Nephron progenitor cell (in vitro differentiated cells): Measurements from ENCODE around the gene COX7A1.
A peak's percentile ranks its signal among the peaks of the same experiment; 100 is the strongest.
"Not testable (repeated sequence)": the region's sequence is repeated elsewhere in the genome, so short reads cannot be mapped to it uniquely, and the experiment has no call there.

Experiments
- DNase-seq: peaks from one replicate; pipeline ENCODE4 v3.0.0; 2021
- H3K27ac Mint-ChIP-seq: 2 replicates; pipeline ENCODE4 v1.8.0; 2021; ENCODE audit warnings: mild to moderate bottlenecking, moderate library complexity, mixed read lengths
- H3K27me3 Mint-ChIP-seq: 2 replicates; pipeline ENCODE4 v1.8.0; 2021; ENCODE audit warnings: mild to moderate bottlenecking, low read depth, mixed read lengths; ENCODE audit not compliant: poor library complexity
- H3K36me3 Mint-ChIP-seq: 2 replicates; pipeline ENCODE4 v1.8.0; 2021; ENCODE audit warnings: low read depth, mixed read lengths
- H3K4me1 Mint-ChIP-seq: 2 replicates; pipeline ENCODE4 v1.8.0; 2021; ENCODE audit warnings: mixed read lengths
- H3K4me3 Mint-ChIP-seq: 2 replicates; pipeline ENCODE4 v1.8.0; 2021; ENCODE audit warnings: mild to moderate bottlenecking, moderate library complexity, mixed read lengths
- H3K9me3 Mint-ChIP-seq: 2 replicates; pipeline ENCODE4 v1.8.0; 2021; ENCODE audit warnings: mild to moderate bottlenecking, moderate library complexity, mixed read lengths
- TF ChIP-seq, protein P1 (sequence below): fragments of 200-600 bp; sonication (generic); IDR thresholded peaks from 2 replicates; pipeline ENCODE4 v1.5.0; 2021; ENCODE audit warnings: antibody characterized with exemption

COX7A1 gene

GRCh38 chr19:36182612-36183244 lies 30.5 kb upstream of the COX7A1 start:
- peaks cover 25% of the 10 kb centered on the region for H3K36me3 Mint-ChIP-seq
- H3K27me3 Mint-ChIP-seq, result no peaks in the 10 kb centered on the region
- no peaks in the 10 kb centered on the region for H3K9me3 Mint-ChIP-seq
- no peaks in the 10 kb centered on the region for H3K4me1 Mint-ChIP-seq
- TF ChIP-seq, protein P1, sequence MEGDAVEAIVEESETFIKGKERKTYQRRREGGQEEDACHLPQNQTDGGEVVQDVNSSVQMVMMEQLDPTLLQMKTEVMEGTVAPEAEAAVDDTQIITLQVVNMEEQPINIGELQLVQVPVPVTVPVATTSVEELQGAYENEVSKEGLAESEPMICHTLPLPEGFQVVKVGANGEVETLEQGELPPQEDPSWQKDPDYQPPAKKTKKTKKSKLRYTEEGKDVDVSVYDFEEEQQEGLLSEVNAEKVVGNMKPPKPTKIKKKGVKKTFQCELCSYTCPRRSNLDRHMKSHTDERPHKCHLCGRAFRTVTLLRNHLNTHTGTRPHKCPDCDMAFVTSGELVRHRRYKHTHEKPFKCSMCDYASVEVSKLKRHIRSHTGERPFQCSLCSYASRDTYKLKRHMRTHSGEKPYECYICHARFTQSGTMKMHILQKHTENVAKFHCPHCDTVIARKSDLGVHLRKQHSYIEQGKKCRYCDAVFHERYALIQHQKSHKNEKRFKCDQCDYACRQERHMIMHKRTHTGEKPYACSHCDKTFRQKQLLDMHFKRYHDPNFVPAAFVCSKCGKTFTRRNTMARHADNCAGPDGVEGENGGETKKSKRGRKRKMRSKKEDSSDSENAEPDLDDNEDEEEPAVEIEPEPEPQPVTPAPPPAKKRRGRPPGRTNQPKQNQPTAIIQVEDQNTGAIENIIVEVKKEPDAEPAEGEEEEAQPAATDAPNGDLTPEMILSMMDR, result no peak
- no peak overlapping the region for H3K4me3 Mint-ChIP-seq
- H3K27ac Mint-ChIP-seq, result peak overlapping the region; percentile 19
- DNase-seq, result no peak

GRCh38 chr19:36179077-36179476 lies 26.8 kb upstream of the COX7A1 start:
- H3K36me3 Mint-ChIP-seq, result peaks cover 20% of the 10 kb centered on the region
- not testable (repeated sequence) for H3K4me3 Mint-ChIP-seq, DNase-seq, H3K4me1 Mint-ChIP-seq, H3K27me3 Mint-ChIP-seq, H3K27ac Mint-ChIP-seq, H3K9me3 Mint-ChIP-seq

- H3K4me1 Mint-ChIP-seq, result peaks cover 20% of the 10 kb centered on the region
- not testable (repeated sequence) for DNase-seq, H3K27ac Mint-ChIP-seq, H3K9me3 Mint-ChIP-seq, H3K4me3 Mint-ChIP-seq, H3K27me3 Mint-ChIP-seq, H3K36me3 Mint-ChIP-seq
These were observed 21.6 kb upstream of the COX7A1 start for GRCh38 chr19:36173846-36174245.

DNA sequence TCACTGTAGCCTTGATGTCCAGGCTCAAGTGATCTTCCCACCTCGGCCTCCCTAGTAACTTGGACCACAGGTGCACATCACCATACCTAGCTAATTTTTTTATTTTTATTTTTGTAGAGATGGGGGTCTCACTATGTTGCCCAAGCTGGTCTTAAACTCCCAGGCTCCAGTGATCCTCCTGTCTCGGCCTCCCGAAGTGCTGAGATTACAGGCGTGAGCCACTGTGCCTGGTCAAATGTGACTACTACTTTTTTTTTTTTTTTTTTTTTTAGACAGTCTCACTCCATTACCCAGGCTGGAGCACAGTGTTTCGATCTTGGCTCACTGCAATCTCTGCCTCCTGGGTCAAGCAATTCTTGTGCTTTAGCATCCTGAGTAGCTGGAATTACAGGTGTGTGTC lies 20.6 kb upstream of the COX7A1 start:
- Mint-ChIP-seq H3K4me3 (no peak overlapping the region), H3K4me1 (peaks cover 20% of the 10 kb centered on the region), H3K36me3 (no peaks in the 10 kb centered on the region), H3K27me3 (no peaks in the 10 kb centered on the region), H3K27ac (no peak overlapping the region), H3K9me3 (peaks cover 4% of the 10 kb centered on the region)
- TF ChIP-seq, protein P1, result no peak
- no peak for DNase-seq

DNA sequence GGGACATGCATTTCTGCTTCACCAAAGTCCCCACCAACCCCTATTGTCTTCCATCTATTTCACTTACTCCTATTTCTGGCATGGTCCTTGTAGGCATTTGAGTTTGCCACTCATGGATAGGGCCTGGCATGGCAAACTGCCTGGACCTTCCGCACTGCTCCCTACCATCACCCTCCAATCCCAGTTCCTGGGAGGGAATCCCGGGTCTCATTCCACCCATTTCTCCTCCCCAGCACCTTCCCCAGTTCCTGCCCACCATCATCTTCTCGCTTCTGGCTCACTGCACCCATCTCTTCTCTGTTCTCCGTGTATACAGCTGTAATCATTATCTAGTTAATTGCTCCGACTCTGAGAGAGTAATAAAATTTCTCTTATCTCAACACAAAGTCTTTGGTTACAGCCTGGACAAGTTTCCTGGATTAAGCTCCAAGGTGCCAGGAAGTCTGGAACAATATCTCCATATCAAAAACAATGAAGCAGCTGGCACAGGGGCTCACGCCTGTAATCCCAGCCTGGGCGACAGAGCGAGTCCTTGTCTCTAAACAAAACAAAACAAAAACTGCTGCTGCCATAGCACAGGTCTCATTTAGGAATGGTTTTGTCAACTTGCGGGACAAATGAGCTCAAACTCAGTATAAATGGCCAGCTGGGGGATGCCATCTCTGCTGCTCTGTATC lies 17.0 kb upstream of the COX7A1 start:
- H3K27me3 Mint-ChIP-seq, result no peaks in the 10 kb centered on the region
- DNase-seq, result no peak
- H3K36me3 Mint-ChIP-seq, result no peaks in the 10 kb centered on the region
- no peaks in the 10 kb centered on the region for H3K9me3 Mint-ChIP-seq
- peaks cover 20% of the 10 kb centered on the region for H3K4me1 Mint-ChIP-seq
- no peak overlapping the region for H3K4me3 Mint-ChIP-seq
- H3K27ac Mint-ChIP-seq, result peak overlapping the region; percentile 79
- TF ChIP-seq, protein P1, result no peak

- peaks cover 23% of the 10 kb centered on the region for H3K4me1 Mint-ChIP-seq
- H3K27ac Mint-ChIP-seq, result no peak overlapping the region
- TF ChIP-seq, protein P1, result no peak
- H3K4me3 Mint-ChIP-seq, result no peak overlapping the region
- H3K36me3 Mint-ChIP-seq, result peaks cover 34% of the 10 kb centered on the region
- H3K9me3 Mint-ChIP-seq, result no peaks in the 10 kb centered on the region
- DNase-seq, result no peak
- peaks cover 3% of the 10 kb centered on the region for H3K27me3 Mint-ChIP-seq
These were observed 11.6 kb upstream of the COX7A1 start for GRCh38 chr19:36163813-36164212.
